Fibroblast of upper back skin (primary cell): ENCODE results near the gene FKBP4.

Source experiments
- DNase-seq: peaks from one replicate; pipeline ENCODE4 v3.0.0-alpha.2; 2013

FKBP4 gene

GRCh38 chr12:2783936-2784600, 10.7 kb upstream of the FKBP4 start:
- DNase-seq, result peak; percentile 41

GRCh38 chr12:2785017-2785416, 9.8 kb upstream of the FKBP4 start:
- no peak for DNase-seq

- no peak for DNase-seq
Observed at GRCh38 chr12:2791089-2791488, 3.7 kb upstream of the FKBP4 start.

- DNase-seq, result no peak
Observed at GRCh38 chr12:2792671-2793500, 1.9 kb upstream of the FKBP4 start.

GRCh38 chr12:2793561-2793960, 1.2 kb upstream of the FKBP4 start:
- DNase-seq, result no peak

- no peak for DNase-seq
Observed at GRCh38 chr12:2794191-2794735, 507 bp upstream of the FKBP4 start.

GRCh38 chr12:2795291-2796186, 769 bp downstream of the FKBP4 start:
- peak; percentile 59 for DNase-seq

- no peak for DNase-seq
Observed at GRCh38 chr12:2796187-2796666, 1.5 kb downstream of the FKBP4 start.

GRCh38 chr12:2797721-2798418, 3.1 kb downstream of the FKBP4 start:
- DNase-seq, result no peak

- no peak for DNase-seq
Observed at GRCh38 chr12:2800046-2800570, 5.3 kb downstream of the FKBP4 start.

GRCh38 chr12:2801044-2801783, 6.4 kb downstream of the FKBP4 start:
- DNase-seq, result no peak

- no peak for DNase-seq
Observed at GRCh38 chr12:2803635-2804392, 9.0 kb downstream of the FKBP4 start.

GRCh38 chr12:2804393-2805142, 9.8 kb downstream of the FKBP4 start:
- DNase-seq, result peak; percentile 61

GRCh38 chr12:2805143-2805520, 10.4 kb downstream of the FKBP4 start:
- DNase-seq, result peak; percentile 71

- no peak for DNase-seq
Observed at GRCh38 chr12:2806700-2807099, 11.9 kb downstream of the FKBP4 start.

GRCh38 chr12:2811801-2812200, 17.0 kb downstream of the FKBP4 start:
- no peak for DNase-seq

- DNase-seq, result peak; percentile 99
Observed at GRCh38 chr12:2812290-2813213, 17.8 kb downstream of the FKBP4 start, which contains the start of gene ITFG2. Gene ITFG2, plus strand, starts transcription at chr12:2812668. Its CDS starts 93 bp downstream, at chr12:2812761.
